GM21381 (cell line): ENCODE results near the gene HDAC6.
"Not testable (repeated sequence)": the region's sequence is repeated elsewhere in the genome, so short reads cannot be mapped to it uniquely, and the experiment has no call there.

Experiments used
- ATAC-seq: cut with Tn5 transposase; IDR thresholded peaks from one replicate; pipeline ENCODE4 v1.9.1; 2021; ENCODE audit warnings: mild to moderate bottlenecking, moderate library complexity; ENCODE audit not compliant: unreplicated experiment

HDAC6 gene

DNA sequence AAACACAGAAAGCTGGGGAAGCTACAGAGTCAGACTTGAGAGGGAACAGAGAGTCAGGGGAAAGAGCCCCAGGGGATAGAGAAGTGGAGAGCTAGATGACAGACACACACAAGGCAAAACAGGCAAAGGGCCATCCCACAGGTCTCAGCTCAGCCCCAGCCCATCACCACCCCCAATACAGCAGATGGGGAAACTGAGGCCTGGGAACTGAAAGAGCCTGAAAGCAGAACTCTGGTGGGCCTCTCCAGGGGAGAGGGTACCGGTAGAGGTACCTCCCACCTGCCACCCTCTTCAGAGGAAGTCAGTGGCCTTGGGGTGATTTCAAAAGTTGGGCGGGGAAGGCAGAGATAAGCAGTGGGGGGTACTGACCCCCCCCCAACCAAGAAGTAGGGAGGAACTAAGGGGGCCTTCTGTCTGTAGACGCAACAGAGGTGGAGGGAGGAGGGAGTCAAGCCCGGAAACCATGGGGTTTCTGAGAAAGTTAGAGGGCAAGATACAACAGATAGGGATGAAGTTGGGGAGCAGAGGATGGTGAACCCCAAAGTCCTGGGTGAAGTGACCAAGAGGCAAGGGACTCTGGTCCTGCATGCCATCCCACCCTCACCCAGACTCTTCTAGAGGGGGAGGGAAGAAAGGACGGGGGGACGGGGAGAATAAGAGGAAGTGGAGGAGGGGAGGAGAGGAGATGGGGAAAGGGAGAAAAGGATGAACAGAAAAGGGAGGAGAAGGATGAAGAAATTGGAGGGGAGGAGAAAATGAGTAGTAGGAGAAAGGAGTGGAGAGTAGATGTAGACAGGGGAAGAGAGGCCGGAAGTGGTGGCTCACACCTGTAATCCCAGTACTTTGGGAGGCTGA, 12.3 kb upstream of the HDAC6 start:
- ATAC-seq = no peak

DNA sequence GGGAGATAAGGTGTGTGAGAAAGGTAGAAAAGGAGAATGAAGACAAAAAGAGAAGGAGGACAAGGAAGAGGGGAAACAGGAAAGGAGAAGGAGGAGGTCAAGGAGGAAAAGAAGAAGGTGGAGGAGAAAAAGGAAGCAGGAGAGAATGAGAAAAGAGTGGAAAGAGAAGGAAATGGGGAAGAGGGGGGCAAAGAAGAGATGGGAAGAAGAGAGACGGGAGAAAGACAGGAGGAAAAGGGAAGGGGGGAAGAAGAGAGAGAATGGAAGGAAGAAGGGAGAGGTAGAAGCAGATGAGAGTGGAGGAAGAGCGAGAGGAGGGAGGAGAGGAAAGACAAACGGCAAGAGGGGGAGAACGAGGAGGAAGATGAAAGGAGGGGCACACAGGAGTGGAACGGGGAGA, 11.4 kb upstream of the HDAC6 start:
- ATAC-seq = no peak

DNA sequence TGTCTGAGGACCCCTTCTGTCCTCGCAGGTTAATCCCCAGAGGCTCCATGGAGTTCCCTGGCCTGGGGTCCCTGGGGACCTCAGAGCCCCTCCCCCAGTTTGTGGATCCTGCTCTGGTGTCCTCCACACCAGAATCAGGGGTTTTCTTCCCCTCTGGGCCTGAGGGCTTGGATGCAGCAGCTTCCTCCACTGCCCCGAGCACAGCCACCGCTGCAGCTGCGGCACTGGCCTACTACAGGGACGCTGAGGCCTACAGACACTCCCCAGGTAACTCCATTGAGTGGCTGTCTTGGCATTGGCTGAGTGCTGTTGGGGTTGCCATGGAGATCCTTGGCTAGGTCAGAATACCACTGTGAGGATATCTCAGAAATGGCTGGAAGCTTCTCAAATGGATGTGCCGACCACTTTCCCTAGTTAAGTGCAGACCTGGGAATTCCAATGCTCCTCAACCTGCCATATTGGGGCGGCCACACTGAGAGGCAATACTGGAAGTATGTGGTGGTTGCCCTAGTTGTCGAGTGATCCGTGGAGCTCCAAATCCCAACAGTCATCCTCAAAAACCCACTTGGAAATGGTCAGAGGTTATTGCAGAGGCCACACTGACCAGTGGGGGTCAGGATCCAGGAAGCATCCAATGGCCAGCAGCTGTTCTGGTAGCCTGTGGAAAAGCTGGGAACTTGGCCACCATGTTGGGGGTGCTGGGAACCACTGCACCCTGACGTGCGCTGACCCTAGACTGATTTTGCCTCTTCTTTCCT, 10.6 kb upstream of the HDAC6 start:
- ATAC-seq = no peak

DNA sequence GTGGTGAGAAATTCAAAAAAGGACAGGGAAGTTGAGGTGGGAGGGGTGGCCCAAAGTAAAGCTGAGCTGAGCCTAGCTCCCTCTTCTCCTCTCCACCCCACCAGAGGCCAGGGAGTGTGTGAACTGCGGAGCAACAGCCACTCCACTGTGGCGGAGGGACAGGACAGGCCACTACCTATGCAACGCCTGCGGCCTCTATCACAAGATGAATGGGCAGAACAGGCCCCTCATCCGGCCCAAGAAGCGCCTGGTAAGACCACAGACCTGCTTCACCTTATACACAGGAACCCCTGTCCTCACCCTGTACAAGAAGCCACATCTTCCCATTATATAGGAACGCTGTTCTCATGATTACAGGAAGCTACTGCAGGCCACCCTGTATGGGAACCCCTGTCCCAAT, 9.6 kb upstream of the HDAC6 start:
- no peak for ATAC-seq

DNA sequence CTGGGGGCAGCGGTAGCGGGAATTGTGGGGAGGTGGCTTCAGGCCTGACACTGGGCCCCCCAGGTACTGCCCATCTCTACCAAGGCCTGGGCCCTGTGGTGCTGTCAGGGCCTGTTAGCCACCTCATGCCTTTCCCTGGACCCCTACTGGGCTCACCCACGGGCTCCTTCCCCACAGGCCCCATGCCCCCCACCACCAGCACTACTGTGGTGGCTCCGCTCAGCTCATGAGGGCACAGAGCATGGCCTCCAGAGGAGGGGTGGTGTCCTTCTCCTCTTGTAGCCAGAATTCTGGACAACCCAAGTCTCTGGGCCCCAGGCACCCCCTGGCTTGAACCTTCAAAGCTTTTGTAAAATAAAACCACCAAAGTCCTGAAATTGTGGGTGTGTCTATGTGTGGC, 7.9 kb upstream of the HDAC6 start:
- ATAC-seq = no peak

DNA sequence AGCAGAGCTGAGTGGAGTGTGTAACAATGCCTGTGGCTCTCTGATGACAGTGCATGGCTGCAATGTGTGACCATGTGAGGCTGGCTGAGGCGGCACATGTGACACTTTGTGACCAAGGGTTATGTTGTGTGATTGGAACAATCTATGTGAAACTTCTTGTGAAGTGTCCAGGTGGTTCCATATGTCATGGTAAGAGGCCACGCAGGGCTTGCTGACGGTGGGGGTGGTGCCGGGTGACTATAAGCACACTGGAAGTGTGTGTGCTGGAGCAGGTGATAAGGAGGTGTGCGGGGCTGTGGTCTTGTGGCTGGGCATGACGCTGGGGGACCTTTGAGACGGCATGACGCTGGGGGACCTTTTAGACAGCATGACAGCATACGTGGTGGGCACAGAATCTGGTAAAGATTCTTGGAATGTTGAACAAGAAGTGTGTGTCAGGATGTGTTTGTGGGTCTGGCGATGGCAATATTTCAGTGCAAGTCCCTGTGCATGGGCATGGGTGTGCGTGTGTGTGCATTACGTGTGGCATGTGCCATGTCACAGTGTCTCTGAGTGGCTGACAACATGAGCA, 7.4 kb upstream of the HDAC6 start:
- no peak for ATAC-seq

DNA sequence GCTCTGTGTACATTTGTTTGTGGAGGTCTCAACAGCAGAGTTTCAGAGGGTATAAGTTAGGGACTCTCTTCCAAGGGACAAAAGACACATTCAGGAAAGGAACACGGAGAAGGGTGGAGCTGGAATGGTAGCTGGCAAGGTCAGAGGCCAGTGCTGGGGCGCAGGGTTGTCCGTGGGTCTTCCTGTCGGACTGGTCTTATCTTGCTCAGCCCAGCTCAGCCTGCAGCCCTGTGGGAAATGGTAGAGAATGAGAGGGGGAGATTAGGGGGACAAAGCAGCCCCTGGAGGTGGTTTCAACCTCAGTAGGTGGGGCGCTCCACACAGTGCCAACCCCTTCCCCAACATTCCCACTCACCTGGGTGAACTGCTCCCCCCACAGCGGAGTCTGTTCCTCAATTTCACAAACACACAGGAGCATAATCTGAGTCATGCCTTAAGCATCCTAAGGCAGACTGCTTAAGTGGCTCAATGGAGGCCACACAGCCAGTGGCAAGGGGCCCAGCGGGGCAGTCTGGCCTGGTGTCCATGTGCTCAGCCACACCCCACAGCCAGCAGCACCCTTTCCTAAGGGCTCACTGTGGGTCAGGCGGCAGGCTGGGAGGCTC, 6.9 kb upstream of the HDAC6 start:
- no peak for ATAC-seq

DNA sequence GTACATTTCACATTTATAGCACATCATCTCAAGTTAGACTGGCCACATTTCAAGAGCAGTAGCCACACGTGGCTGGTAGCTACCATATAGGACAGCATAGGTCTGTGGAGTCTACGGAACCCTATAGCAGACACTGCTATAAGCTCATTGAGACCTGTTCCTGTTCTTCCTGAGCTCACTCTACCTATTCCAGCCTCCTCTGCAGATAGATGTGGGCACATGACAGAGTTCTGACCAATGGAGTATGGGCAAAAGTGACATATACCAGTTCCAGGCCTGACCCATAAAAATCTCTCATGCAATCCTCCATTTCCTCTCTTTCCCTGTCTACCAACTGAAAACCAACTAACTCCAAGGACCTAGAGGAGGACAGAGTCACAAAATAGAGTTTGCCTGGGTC, 3.5 kb upstream of the HDAC6 start:
- no peak for ATAC-seq

DNA sequence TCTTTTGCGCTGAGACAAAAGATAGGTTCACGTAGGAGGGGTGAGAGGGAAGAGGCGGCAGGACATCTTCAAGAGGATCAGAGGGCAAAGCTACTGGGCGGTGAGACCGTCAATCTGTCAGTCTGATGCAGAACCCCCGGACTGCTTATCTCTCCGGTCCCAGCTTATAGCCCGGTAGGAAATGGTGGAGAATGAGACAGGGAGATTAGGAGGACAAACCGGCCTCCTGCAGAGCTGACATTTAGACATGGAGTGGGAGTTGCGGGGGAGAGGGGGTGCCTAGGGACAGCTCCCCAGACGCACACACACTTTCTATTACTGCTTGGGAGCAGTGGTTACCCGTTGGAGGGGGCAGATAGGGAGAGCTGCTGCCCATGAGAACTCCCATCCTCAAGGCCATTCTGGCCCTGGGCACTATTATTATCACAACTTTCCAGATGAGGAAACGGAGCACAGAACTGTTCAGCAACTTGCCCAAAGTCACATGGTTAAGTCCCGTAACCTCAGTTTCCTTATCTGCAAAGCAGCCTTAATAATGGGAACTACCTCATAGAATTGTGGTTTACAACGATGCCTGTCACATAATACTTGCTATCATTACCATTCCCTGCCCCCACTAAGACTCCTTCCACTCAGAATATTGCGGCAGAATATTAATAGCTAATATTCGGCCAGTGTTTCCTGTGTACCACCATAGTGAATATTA, 1.1 kb upstream of the HDAC6 start:
- ATAC-seq = no peak

DNA sequence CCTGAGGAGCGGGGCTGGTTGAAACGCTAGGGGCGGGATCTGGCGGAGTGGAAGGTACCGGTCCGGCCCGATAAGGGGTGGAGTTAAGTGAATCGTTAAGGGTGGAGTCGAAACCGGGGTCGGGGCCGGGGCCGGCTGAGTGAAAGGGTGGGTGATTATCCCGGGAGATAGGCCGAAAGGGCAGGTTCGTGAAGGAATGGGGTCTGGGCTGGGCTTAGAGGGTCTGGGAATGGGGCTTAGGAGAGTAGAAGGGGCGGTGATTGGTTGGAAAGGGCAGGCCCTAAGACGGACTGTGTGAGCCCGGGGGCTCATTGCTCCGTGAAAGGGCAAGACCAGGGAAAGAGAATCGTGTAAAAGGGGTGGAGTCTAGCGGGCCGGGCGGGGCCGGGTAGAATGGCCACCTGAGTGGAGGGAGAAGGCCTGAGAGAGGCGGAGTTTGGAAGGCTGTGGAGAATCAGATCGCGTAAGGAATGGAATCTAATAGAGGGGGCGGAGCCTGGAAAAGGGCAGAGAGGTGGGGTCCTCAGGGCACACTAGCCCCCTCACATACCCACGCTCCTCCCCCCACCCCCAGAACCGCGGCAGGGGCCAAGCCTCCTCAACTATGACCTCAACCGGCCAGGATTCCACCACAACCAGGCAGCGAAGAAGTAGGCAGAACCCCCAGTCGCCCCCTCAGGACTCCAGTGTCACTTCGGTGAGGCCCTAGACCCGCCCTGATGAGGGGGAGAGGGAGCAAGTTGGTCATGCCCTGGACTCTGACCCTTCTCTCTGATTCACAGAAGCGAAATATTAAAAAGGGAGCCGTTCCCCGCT, 430 bp downstream of the HDAC6 start:
- peak; percentile 45 for ATAC-seq

DNA sequence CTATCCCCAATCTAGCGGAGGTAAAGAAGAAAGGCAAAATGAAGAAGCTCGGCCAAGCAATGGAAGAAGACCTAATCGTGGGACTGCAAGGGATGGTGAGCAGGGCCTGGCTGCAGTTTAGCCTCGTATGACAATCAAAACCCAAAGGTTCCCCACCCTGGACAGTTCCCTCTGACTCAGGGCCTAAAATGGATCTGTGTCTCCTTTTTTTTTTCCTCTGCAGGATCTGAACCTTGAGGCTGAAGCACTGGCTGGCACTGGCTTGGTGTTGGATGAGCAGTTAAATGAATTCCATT, 986 bp downstream of the HDAC6 start:
- no peak for ATAC-seq

DNA sequence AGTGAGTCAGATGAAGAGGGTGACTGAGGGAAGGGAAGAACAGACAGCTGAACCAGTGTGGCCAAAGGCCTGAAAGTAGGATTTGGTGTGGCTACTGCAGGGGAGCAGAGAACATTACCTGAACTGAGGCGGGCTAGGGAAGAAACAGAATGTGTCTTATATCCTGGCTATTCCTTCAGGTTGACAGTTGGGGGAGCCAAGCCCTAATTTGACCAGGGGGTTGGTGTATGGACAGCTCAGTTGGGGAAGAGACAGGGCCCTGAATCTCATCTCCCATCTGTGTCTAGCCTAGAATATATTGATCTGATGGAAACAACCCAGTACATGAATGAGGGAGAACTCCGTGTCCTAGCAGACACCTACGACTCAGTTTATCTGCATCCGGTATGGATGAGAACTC, 4.2 kb downstream of the HDAC6 start:
- no peak for ATAC-seq

DNA sequence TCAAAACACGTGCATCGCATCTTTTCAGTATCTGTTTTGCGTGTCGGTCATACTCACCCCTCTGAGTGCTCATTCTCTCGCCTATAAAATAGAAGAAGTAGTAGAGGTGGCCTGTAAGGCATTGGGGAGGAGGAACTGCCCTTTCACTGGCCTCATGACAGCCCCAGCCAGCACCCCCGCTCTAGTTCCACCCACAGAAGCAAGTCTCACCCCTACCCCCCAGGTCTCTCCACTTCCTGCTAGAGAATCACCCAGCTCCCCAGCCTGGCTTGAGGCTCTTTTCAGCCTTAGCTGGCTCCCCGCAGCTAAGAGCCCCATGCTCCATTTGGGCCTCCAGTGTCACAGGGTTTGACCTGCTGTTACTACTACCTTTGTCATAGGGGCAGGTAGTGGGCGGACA, 11.8 kb downstream of the HDAC6 start:
- ATAC-seq = no peak

DNA sequence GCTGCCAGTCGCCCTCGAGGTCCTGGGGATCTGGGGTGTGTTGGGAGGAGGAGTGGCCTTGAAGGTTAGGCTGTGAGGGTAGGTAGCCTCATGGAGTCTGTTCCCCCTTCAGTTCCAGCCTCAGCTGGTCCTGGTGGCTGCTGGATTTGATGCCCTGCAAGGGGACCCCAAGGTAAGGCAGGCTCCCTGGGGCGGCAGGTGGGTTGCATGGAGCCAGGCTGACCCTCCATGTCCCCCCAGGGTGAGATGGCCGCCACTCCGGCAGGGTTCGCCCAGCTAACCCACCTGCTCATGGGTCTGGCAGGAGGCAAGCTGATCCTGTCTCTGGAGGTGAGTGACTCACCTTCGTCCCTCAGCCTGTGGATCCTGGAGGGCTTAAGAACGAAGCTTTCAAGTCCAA, 12.9 kb downstream of the HDAC6 start:
- ATAC-seq = no peak

DNA sequence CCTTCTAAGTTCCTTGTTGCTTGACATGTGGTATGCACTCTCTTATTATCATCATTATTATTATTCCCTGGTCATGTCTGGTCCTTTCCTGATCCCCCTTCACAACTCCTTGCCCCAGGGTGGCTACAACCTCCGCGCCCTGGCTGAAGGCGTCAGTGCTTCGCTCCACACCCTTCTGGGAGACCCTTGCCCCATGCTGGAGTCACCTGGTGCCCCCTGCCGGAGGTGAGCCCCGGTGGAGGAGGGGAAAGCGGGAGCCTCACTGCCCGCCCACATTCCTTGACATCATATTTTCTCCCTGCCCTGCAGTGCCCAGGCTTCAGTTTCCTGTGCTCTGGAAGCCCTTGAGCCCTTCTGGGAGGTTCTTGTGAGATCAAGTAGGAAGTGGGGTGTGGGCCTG, 13.4 kb downstream of the HDAC6 start:
- no peak for ATAC-seq

DNA sequence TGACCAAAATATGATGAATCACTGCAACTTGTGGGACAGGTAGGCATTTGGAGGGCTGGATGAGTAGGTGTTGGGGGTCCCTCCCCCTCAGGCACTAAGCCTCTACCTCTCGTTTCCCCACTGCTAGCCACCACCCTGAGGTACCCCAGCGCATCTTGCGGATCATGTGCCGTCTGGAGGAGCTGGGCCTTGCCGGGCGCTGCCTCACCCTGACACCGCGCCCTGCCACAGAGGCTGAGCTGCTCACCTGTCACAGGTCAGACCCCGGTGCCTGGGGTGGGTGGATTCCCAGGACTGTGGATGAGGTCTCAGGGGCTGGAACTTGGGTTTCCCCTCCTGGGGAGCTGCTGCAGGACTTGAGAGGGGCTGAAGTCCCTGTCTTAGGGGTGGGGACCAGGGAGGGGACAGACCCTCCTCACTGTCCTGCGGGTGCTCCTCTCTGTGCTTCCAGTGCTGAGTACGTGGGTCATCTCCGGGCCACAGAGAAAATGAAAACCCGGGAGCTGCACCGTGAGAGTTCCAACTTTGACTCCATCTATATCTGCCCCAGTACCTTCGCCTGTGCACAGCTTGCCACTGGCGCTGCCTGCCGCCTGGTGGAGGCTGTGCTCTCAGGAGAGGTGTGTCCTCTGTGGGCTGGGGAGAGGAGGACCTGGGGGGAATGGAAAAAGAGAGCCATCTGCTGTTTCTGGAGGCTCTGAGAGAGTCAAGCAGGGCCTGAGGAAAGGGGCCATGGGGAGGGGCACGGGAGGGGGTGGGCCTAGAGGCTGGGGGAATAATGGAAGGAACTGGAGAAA, 14.3 kb downstream of the HDAC6 start:
- ATAC-seq = no peak

DNA sequence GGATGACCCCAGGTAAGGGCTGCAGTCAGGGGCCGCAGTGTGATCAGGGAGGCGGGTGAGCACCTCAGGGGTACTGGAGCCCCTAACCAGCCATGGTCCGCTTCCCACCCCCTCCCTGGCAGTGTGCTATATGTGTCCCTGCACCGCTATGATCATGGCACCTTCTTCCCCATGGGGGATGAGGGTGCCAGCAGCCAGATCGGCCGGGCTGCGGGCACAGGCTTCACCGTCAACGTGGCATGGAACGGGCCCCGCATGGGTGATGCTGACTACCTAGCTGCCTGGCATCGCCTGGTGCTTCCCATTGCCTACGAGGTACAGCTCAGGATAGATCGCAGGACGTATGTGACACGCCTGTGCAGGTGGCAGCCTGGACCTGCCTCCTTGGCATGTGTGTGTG, 16.2 kb downstream of the HDAC6 start:
- ATAC-seq = no peak

DNA sequence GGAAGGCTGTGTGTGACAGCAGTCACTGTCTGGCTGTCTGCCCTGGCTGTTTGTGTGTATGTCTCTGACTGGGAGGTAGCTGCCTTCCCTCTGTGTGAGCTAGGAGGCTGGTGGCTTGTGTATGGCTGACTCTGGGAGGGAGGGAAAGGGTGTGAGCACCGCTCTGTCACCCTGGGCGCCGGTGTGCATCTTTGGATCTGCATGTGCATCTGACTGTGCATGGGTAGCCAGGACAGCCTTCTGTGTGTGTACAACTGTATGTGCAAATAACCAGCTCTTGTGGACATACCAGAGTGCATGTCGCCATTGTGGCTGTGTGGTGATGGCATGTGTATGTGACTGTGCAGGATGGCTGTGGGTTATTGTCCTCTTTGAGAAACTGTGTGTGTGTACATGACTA, 17.0 kb downstream of the HDAC6 start:
- no peak for ATAC-seq

DNA sequence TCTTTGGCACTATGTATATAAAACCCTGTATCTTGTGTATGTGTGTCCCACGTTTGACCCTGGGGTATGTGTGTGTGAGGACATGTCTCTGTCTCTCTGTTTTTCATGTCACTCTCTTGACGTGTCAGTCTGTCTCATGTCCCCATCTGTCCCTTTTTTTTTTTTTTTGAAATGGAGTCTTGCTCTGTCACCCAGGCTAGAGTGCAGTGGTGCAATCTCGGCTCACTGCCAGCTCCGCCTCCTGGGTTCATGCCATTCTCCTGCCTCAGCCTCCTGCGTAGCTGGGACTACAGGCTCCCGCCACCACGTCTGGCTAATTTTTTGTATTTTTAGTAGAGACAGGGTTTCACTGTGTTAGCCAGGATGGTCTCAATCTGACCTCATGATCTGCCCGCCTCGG, 17.5 kb downstream of the HDAC6 start:
- ATAC-seq = not testable (repeated sequence)

DNA sequence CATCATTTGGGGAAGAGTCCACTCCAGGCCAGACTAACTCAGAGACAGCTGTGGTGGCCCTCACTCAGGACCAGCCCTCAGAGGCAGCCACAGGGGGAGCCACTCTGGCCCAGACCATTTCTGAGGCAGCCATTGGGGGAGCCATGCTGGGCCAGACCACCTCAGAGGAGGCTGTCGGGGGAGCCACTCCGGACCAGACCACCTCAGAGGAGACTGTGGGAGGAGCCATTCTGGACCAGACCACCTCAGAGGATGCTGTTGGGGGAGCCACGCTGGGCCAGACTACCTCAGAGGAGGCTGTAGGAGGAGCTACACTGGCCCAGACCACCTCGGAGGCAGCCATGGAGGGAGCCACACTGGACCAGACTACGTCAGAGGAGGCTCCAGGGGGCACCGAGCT, 21.2 kb downstream of the HDAC6 start:
- ATAC-seq = no peak
